Middle frontal gyrus (tissue), 1 donor: Measurements from ENCODE around the gene ZNF697.
"Not testable (repeated sequence)": the region's sequence is repeated elsewhere in the genome, so short reads cannot be mapped to it uniquely, and the experiment has no call there.

Experiments used
- DNase-seq: peaks from one replicate; pipeline ENCODE4 v3.0.0-alpha.2; 2015; ENCODE audit warnings: low spot score; ENCODE audit errors: extremely low spot score

The ZNF697 gene

DNA sequence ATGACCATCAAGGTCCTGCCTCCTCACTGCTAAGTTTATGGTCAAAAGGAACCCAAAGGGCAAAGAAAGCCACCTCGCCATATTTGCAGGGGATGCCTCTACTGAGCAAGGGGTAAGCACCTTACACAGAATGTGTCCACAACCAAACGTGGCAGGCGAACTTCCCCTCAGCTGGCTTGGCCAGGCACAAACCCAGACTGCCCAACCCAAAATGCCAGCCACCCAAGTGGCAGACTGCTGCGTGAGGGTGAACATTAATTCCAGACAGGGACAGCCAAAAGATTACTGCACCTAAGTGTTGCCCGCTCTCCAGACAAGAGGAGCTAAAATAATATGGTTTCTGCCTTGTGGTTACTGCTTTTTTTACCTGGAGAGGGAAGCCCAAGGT, 16.0 kb downstream of the ZNF697 start:
- no peak for DNase-seq

- no peak for DNase-seq
Observed at GRCh38 chr1:119631433-119632102, 16.5 kb downstream of the ZNF697 start.

- no peak for DNase-seq
Observed at GRCh38 chr1:119631086-119631432, 17.0 kb downstream of the ZNF697 start.

- DNase-seq = no peak
Observed at GRCh38 chr1:119626841-119627240, 21.2 kb downstream of the ZNF697 start.

GRCh38 chr1:119626011-119626545, 22.0 kb downstream of the ZNF697 start:
- DNase-seq = no peak

GRCh38 chr1:119623678-119624077, 24.4 kb downstream of the ZNF697 start:
- no peak for DNase-seq

- no peak for DNase-seq
Observed at GRCh38 chr1:119623193-119623515, 24.9 kb downstream of the ZNF697 start.

- DNase-seq = no peak
Observed at GRCh38 chr1:119622311-119623192, 25.5 kb downstream of the ZNF697 start.

- DNase-seq = no peak
Observed at GRCh38 chr1:119621705-119622104, 26.4 kb downstream of the ZNF697 start.

- no peak for DNase-seq
Observed at GRCh38 chr1:119617751-119618691, 30.0 kb downstream of the ZNF697 start.

DNA sequence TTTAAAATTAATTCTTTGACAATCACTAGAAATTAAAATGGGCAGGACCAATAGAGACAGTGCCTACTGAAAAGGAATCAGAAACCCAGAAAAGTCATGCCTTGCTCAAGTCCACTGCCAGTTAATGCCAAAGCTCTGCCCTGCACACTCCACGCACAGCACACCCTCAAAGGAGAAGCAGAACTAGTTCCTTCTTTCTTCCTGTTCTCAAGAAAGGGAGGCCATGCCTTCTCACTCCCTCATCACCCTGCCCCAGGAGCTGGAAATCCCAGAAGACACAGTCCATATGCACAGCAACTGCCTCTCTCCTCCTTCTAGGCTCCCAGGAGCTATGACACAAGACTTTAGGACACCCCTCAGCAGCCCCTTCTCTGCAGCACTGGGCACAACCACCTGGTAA, 31.3 kb downstream of the ZNF697 start:
- DNase-seq = not testable (repeated sequence)

DNA sequence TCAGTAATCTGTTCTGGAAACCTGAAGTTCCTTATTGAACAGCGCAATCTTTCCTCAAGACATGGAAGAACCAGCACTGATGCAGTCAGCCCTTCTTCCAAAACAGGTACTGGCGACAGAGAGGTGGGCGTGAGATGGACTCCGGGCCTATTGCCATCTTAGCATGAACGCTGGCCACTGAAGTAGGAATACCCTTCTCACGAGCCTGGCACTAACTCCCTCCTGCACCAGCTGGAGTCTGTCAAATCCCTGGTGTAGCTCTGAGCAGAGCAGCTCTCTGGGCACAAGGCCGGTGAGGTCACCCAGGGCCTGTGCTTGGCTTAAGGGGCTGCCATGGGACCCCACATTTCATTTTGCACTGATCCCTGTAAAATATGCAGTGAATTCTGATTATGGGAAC, 33.0 kb downstream of the ZNF697 start:
- DNase-seq = not testable (repeated sequence)

- DNase-seq = peak; percentile 67
Observed at GRCh38 chr1:119613769-119614720, 34.0 kb downstream of the ZNF697 start.

GRCh38 chr1:119611701-119612113, 36.4 kb downstream of the ZNF697 start:
- no peak for DNase-seq

GRCh38 chr1:119608816-119609215, 39.2 kb downstream of the ZNF697 start:
- DNase-seq = not testable (repeated sequence)

DNA sequence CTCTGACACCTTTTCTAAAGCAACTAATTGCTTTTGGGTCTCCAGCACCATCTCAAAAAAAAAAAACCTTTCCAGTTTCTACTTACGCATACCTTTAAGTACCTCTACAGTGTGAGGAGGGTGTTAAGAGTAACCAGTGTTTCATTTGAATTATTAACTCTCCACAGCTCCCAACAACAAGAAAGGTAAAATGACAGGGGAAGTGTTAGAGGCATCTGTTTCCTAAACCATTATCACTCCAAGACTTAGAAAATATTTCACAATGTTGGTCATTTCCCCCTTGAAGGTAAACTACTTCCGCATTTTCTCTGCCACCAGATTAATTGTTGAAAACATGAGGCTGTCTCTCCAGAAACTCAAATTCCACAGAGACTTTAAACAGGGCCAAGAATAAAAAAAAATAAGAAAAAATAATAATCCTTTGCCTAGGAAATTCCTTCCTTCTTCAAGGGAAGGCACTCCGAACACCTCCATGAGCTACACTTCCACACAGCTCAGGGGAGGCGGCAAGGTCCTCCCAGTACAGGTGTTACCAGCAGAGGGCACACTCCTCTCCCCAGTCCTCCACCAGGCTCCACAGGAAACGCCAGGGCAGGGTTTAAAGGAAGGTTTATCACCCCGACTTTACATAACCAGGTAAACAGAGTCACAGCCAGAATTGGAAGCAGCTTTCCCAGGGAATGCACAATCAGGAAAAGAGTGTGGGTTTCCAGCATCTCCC, 40.8 kb downstream of the ZNF697 start:
- not testable (repeated sequence) for DNase-seq

- DNase-seq = no peak
Observed at GRCh38 chr1:119606394-119606793, 41.7 kb downstream of the ZNF697 start.

DNA sequence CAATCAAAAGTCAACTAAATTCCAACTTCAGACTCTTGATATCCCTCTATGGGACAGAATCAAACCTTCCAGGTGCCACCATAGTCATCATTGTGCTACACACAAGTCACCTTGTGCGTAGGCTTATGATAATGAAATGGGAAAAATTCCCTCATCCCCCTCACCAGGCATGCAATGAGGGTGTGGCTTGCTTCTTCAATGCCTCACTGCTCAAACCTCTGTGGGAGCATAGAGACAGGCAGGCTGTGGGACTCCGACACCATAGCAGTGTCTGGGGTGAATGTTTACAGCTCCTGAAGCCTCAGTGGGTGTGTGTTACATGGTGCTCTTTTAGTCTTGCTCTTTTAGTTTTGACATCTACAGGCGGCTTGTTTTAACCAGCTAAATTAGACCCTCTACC, 42.4 kb downstream of the ZNF697 start:
- DNase-seq = no peak

DNA sequence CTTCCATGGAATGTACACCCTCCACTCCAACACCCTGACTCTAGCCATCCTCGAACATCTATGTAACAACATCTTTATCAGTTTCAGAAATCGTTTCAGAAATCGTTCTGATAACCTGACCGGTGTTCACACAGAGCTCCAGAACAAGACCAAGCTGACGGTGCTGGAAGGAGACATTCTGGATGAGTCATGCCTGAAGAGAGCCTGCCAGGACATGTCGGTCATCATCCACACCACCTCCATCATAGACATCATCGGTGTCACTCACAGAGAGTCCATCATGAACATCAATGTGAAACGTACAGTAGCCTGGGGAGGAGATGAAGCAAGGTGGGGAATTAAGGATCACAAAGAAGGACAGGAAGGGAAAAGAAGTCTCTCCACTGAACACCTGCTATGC, 43.0 kb downstream of the ZNF697 start:
- not testable (repeated sequence) for DNase-seq

DNA sequence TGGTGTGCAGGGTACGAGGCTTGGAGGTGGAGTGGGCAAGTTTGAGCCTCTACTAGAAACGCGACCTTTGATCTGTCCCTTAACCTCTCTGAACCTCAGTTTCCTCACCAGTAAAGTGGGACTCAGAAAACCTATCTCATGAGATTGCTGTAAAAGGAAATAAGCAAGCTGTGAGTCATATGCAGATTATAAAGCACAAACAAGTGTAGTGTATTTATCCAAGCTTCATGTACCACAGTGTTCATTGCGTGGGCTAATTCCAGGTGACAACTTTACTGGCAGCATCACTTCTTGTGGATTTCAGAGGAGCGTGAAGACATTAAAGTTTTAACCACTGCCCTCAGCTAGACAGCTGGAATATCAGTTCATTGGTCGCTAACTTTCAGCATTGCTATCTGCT, 44.4 kb downstream of the ZNF697 start:
- no peak for DNase-seq
